AML-193 (cell line): Measurements from ENCODE around the gene VPS25.
"Not testable (repeated sequence)": the region's sequence is repeated elsewhere in the genome, so short reads cannot be mapped to it uniquely, and the experiment has no call there.

Experiments used
- DNase-seq, 2 experiments: peaks; one replicate each; lab custom pipeline; 2025; lab: John Stamatoyannopoulos, UW

The VPS25 gene

DNA sequence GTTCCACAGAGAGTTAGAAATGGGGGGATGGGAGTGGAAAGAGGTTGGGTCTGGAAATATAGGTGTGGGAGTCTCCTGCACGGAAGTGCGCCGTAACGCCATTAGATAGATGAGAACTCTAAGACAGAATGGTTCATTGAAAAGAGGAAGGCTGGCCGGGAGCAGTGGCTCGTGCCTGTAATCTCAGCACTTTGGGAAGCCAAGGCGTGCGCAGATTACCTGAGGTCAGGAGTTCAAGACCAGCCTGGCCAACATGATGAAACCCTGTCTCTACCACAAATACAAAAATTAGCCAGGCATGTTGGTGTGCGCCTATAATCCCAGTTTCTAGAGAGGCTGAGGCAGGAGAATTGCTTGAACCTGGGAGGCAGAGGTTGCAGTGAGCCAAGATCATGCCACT is 5.2 kb upstream of the VPS25 start:
- DNase-seq = not testable (repeated sequence)

DNA sequence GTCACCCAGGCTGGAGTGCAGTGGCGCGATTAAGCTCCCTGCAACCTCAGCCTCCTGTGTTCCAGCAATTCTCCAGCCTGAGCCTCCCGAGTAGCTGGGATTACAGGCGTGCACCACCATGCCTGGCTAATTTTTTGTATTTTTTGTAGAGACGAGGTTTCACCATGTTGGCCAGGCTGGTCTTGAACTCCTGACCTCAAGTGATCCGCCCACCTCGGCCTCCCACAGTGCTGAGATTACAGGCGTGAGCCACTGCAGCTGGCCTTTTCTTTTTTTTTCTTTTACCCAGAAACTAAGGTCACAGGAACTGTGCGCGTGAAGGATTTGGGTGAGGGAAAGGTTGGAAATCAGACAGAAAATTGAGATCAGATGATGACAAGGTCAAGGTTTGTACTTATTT is 3.3 kb upstream of the VPS25 start:
- DNase-seq = not testable (repeated sequence)

DNA sequence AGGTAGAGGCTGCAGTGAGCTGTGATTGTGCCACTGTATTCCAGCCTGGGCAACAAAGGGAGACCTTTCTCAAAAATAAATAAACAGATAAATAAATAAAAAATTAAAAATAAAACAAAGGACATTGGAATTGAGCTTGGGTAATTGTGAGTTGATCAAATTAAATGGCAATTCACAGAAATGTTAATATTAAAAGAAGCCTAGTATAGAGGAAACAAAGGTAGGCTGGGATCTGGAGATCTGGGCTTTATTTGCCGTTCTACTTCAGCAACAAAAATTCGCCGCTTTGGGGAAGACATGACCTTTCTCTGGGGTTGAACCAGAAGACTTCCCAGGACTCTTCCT is 332 bp upstream of the VPS25 start:
- DNase-seq = no peak

DNA sequence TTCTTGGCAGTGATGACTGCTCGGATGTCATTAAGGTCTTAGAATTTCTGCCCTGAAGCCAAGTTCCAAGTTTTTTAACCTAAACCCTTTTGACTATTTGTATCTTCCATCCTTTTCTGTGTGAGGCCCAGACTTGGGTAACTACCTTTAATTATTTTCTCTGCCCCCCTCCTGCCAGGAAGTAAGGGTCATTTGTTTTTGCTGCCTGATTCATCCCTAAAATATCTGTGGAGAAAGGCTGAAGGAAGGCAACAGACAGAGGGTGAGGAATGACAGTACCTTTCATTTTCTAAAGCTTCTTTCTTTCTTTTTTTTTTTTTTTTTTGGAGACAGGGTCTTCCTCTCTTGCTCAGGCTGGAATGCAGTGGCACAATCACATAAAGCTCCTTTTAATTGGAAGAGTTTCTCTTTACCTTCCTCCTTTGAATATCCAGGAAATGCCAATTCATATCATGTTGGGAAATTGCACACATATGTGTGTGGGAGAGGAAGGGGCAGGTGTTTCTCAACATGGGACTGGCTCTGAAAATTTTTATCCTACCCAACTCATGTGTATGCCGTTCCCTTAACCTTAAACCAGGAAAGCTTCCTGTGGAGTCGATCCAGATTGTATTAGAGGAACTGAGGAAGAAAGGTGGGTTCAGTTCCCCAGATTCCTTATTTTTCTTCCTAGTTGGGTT is 957 bp downstream of the VPS25 start:
- no peak for DNase-seq

DNA sequence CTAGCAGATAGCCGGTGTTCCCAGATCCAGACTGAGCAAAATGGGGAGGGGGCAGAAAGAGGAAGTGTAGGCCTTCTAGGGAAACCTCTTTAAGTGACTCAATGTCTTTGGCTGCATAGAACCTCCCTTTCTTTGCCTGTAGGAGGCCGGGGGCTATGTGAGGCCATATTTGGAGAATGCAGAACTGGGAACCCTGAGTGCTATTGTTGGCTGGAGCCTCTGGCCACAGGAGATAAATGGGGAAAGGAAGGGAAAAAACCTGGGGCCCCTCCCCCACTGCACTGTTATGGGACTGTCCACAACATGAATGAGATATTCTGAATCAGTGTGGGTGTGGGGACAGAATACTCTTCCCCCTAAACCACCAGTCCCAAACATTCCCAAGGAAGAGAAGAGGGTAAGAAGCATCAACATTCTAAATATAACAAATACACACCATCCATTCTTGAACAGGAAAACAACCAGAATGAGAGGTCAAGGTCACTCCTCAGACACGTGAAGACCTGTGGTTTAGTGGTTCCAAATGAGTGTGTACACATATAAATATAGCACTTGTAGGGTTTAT is 2.4 kb downstream of the VPS25 start:
- DNase-seq = peak; percentile 42 to 52

DNA sequence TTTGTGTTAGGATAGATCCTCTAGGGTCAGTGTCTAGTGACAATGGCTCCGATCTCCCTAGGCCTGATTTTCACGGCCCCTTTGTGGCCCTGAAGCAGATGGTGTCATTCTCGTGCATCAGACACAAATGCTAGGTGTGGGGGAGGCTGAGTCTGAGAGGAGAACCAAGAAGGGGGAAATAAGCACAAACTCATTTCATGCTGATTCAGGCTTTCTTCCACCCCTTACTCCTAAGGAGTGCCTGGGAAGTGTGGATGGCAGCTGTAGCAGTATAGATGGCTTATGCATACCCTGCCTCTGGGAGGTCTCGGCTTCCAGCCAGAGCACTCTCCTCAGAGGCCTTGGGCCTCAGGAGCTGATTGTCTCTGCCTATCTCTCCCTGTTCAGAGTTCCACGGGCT is 5.3 kb downstream of the VPS25 start:
- no peak for DNase-seq

DNA sequence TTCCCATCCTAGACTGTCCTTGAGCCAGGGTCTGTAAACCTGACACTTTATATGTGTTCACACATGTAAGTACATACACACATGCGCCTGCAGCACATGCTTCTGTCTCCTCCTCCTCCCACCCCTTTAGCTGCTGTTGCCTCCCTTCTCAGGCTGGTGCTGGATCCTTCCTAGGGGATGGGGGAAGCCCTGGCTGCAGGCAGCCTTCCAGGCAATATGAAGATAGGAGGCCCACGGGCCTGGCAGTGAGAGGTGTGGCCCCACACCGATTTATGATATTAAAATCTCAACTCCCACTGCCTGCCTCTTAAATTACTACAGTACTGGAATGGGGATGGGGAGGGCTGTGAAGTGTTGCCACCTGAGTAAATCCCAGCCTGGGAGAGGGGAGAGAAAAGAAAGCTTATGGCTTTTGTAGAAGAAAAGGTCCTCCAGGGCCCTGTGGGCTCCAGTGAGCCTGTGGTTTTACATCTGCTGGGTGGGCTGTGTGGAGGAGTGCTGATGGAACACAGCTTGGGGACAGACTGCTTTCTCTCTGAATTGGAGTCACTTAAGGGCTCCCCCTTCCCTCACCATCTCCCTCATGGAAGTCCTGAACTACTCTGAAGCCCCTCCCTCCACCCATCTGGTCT is 6.2 kb downstream of the VPS25 start:
- no peak for DNase-seq

DNA sequence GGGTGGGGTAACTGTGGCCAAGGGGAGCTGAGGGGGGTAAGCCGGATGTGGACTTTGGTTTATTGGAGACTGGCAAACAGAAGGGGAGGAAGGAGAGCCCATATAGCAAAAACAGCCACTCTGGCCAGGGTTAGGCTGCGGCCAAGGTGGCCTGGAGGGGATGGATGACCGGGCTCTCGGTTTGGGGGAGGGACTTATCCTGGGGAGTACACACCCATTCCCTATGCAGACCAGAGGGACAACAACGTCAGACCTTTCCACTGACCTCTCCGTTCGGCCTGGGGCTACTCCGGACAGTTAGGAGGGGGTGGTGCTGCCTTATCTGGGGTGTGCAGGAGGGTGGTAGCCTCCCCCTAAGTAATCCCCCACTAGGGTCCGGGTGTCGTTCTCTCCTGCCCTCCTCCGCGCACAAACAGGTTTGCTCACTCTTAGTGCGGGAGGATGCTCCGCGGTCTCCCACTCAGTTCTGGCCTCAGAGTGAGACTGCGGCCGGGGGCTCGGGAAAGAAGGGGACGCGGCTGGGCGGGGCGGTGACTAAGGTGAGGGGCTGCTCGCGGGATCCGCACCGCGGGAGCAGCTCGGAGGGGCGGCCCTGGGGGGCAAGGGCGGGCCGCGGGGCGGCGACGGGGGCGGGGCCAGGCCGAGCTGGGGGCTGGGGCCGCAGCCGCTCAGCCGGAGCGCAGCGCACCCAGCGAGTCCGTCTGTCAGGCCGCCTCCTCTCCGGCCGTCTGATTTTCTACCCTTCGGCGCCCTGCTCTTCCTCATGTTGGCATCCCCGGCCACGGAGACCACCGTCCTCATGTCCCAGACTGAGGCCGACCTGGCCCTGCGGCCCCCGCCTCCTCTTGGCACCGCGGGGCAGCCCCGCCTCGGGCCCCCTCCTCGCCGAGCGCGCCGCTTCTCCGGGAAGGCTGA is 6.9 kb downstream of the VPS25 start, which contains the start of gene WNK4:
Gene WNK4, plus strand, starts transcription at position 675 of the 915 bp plus-strand sequence. Its CDS starts 89 bp downstream, at position 764.
- DNase-seq = no peak

DNA sequence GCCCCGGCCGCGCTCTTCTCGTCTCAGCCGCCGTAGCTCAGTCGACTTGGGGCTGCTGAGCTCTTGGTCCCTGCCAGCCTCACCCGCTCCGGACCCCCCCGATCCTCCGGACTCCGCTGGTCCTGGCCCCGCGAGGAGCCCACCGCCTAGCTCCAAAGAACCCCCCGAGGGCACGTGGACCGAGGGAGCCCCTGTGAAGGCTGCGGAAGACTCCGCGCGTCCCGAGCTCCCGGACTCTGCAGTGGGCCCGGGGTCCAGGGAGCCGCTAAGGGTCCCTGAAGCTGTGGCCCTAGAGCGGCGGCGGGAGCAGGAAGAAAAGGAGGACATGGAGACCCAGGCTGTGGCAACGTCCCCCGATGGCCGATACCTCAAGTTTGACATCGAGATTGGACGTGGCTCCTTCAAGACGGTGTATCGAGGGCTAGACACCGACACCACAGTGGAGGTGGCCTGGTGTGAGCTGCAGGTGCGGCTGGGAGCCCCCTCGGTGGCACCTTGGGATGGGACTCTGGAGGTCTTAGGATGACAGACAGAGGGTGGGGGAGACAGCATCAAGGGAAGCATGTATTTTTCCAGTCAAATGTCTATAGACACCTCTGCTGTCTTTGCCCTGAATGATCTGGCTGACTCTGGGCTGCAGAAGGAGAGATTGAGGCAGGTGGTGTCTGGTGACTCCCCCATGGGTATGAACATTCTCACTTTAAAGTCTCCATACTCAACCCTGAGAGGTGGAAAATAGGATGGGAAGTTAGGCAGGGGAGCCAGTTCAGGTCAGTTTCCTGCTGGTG is 7.8 kb downstream of the VPS25 start:
- no peak for DNase-seq

DNA sequence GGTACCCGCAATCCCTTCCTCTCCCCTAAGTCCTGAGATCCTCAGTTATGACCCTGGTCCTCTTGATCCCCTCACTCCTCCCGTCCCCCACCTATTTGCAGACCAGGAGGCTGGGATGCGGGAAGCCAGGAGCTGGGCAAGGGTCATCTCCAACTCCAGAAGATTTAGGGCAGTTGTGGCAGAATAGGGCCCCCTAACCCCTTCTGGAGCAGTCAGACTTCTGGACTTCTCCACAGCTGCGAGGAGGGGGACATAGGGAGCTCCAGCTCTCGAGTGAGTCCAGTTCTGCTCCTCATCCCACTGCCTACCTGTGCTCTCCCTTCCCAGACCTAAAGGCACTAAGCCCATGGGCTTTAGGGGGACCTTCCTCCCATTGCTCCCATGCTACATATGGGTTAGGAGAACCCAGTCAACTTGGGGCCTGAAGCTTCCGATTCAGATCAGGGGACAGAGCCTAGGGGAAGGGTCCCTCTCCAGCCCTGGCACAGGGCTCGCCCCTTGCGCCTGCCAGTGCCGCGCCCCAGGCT is 8.5 kb downstream of the VPS25 start:
- DNase-seq = no peak

DNA sequence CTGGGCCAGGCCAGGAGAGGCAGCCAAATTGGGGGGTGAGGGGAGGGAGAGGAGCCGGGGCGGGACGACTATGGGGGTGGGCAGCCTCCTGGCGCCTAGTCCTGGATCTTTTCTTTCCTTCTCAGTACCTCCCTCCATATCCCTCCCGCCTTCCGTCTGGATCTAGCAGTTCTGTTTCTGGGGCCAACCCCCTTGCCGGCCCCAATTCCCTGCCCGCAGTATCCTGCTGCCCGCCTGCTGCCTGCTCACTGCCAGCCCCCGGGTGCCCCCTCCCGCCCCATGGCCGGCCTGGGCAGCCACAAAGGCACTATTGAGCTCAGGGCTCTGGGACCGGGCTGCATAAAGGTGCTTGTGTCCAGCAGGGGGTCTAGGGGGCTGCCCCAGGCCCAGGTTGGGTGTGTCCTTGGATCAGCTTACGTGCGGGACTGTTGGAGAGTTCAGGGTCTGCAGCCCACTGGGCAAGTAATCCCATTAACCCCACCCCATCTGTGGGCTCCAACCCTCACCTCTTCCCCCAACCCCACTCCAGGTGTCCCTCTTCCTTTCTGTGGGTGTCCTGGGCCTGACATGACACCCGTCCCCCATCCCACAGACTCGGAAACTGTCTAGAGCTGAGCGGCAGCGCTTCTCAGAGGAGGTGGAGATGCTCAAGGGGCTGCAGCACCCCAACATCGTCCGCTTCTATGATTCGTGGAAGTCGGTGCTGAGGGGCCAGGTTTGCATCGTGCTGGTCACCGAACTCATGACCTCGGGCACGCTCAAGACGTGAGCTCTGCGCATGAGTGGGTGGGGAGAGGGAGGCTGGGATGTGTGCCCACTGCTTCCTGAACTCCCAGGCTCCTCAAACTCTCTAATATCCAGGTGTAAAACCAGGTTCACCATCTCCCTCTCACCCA is 9.2 kb downstream of the VPS25 start:
- DNase-seq = no peak

DNA sequence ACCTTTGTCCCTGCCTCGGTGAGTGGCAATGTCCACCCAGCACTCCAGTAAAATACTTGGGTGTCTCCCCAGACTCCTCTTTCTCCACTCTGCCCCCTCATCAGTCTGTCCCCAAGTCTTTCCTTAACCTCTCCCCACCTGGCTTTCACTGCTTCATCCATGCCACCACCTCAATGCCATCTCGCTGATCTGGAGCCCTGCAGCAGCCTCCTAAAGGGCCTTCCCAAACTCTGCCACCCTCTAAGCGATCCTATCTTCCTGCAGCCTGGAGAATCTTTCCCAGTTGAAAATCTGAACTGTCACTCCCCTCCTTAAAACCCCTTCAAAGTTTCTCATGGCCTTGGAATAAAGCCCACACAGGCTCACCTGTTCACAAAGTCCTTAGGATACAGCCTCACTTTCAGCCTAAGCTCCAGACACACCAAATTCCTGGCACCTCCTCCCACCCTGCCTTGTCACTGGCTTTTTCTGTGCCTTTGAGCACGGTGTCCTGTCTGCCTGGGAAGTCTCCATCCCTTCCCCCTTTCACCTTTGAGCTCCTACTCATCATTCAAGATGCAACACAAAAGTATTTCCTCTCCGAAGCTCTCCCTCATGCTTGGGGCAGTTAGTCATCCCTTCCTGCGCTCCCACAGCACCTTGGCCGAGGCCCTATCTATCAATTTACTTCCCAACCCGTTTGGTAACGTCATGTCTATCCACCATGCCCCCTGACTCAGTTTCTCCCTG is 10.0 kb downstream of the VPS25 start:
- no peak for DNase-seq

DNA sequence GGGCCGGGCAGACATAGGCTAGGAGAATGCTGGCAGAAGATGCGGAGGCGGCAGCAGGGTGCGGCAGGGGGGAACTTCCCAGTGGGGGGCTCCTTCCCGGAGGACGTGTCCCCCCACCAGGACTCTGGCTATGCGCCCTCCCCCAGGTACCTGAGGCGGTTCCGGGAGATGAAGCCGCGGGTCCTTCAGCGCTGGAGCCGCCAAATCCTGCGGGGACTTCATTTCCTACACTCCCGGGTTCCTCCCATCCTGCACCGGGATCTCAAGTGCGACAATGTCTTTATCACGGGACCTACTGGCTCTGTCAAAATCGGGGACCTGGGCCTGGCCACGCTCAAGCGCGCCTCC is 10.5 kb downstream of the VPS25 start:
- DNase-seq = no peak

DNA sequence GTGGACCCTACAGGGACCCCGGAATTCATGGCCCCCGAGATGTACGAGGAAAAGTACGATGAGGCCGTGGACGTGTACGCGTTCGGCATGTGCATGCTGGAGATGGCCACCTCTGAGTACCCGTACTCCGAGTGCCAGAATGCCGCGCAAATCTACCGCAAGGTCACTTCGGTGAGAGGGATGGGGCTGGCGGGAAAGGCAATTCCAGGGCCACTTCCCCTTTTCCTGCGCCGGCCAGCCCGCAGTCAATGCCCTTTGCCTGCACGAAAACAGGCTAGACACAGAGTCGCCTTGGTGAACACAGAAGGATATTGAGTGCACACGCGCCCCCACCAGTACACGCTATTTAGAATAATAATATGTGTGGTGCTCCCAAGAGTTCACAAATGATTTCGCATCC is 11.2 kb downstream of the VPS25 start:
- no peak for DNase-seq

DNA sequence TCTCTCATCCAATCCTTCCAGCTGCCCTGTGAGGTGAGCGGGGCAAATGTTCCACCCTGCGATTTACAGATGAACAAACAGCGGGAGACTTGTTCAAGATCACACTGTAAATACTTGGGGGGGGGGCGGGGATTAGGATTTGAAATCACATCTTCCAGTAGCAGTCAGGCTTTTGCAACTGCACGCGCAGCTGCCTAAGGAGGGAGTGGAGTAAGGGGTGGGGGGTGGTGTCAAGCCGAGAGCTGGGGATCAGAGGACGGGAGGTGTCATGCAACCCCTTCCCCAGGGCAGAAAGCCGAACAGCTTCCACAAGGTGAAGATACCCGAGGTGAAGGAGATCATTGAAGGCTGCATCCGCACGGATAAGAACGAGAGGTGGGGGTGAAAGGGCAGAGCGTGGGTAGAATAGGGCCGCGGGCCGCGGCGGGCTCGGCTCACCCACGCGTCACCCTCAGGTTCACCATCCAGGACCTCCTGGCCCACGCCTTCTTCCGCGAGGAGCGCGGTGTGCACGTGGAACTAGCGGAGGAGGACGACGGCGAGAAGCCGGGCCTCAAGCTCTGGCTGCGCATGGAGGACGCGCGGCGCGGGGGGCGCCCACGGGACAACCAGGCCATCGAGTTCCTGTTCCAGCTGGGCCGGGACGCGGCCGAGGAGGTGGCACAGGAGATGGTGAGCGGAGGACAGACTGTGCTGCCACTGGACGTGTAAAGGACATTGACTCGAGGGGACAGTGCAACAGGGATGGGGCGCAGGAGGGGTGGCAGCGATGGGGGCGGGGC is 11.8 kb downstream of the VPS25 start:
- no peak for DNase-seq

DNA sequence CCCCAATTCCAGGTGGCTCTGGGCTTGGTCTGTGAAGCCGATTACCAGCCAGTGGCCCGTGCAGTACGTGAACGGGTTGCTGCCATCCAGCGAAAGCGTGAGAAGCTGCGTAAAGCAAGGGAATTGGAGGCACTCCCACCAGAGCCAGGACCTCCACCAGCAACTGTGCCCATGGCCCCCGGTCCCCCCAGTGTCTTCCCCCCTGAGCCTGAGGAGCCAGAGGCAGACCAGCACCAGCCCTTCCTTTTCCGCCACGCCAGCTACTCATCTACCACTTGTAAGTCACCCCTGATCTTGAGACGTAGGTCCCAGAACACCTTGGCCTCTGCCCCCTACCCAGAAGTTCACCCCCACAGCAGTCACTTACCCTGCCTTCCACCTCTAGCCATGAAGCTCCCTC is 14.0 kb downstream of the VPS25 start:
- DNase-seq = no peak

DNA sequence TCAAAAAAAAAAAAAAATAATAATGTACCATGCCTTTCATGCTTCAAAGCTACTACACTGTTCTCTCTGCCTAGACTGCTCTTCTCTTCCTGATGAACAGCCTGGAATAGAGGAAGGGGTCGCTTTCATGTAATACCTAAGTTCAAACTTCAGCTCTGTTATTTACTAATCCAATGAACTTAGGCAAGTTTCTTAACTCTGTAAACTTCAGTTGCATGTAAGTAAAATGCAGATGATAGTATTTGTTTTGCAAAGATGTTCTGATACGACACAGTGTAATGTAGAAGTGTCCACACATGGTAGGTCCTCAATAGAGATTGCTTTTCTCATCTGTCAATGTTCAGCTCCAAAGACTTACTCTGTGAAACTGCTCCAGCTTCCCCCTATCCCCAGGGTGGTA is 18.7 kb downstream of the VPS25 start:
- no peak for DNase-seq

DNA sequence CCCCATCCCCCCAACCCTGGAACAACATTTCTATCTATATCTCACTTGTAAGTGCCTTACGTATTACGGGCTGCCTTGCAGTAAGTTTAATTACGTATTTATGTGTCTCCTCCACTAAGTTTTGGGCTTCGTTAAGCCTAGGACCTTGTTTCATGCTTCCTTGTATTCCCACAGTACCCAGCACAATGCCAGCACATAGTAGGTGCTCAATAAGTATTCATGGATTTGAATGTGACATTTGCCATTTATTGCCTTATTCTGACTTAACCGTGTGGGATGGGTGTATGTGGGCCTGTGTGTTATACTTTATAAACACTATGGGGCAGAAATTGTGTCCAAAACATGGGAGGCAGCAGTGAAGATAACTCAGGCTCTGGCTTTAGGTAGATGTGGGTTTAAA is 19.3 kb downstream of the VPS25 start:
- no peak for DNase-seq

DNA sequence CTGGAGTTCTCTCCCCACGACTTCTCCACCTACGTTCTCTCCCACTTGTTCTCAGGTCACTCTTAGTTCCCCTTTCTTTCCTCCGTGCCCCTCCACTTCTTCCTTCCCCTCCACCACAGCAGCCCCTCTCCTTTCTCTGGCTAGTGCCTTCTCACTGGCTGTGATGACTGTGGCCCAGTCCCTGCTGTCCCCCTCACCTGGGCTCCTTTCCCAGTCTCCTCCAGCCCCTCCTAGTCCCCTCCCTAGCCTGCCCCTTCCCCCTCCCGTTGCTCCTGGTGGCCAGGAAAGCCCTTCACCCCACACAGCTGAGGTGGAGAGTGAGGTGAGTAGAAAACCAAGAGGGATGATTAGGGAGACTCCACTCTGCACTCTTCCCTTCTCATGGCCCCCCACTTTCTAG is 21.8 kb downstream of the VPS25 start:
- DNase-seq = no peak
